OCI-LY1 (cell line): ENCODE measurements around the gene MGRN1.

Experiments
- H2AFZ ChIP-seq: fragments of 200-600 bp; sonication (generic), shearing (Covaris generic); 2 replicates; pipeline ENCODE4 v1.6.0; 2014; ENCODE audit warnings: antibody characterized with exemption, mild to moderate bottlenecking, low read length
- H3F3A ChIP-seq: fragments of 200-600 bp; sonication (generic), shearing (Covaris generic); 2 replicates; pipeline ENCODE4 v1.6.0; 2014; ENCODE audit warnings: mild to moderate bottlenecking, antibody characterized with exemption, low read length, moderate library complexity; ENCODE audit not compliant: insufficient read depth
- H3K27ac ChIP-seq: fragments of 200-600 bp; sonication (generic); 2 replicates; pipeline ENCODE4 v1.5.1; 2014; ENCODE audit warnings: low read length, mixed run types, mild to moderate bottlenecking, low read depth; ENCODE audit not compliant: poor library complexity, severe bottlenecking
- H3K27me3 ChIP-seq: fragments of 200-600 bp; sonication (generic); 2 replicates; pipeline ENCODE4 v1.6.0; 2014; ENCODE audit warnings: antibody characterized with exemption, mild to moderate bottlenecking, low read length, moderate library complexity; ENCODE audit not compliant: insufficient read depth
- H3K36me3 ChIP-seq: fragments of 200-600 bp; sonication (generic); 2 replicates; pipeline ENCODE4 v1.6.1; 2014; ENCODE audit warnings: mild to moderate bottlenecking, antibody characterized with exemption, low read length, moderate library complexity, mixed read lengths; ENCODE audit not compliant: insufficient read depth
- H3K4me1 ChIP-seq: fragments of 200-600 bp; sonication (generic); 2 replicates; pipeline ENCODE4 v1.5.1; 2014; ENCODE audit warnings: mild to moderate bottlenecking, low read length, moderate library complexity; ENCODE audit not compliant: insufficient read depth, severe bottlenecking
- H3K4me2 ChIP-seq: fragments of 200-600 bp; sonication (generic), shearing (Covaris generic); 2 replicates; pipeline ENCODE4 v1.6.1; 2014; ENCODE audit warnings: low read length
- H3K4me3 ChIP-seq: fragments of 200-600 bp; sonication (generic); 2 replicates; pipeline ENCODE4 v1.5.1; 2014; ENCODE audit warnings: low read length, low read depth, mild to moderate bottlenecking, mixed read lengths; ENCODE audit not compliant: poor library complexity, severe bottlenecking
- H3K79me2 ChIP-seq: fragments of 200-600 bp; shearing (Covaris generic); 2 replicates; pipeline ENCODE4 v1.6.1; 2016; ENCODE audit warnings: mixed run types, low read length, mixed read lengths; ENCODE audit not compliant: insufficient read depth
- H3K9ac ChIP-seq: fragments of 200-600 bp; sonication (generic), shearing (Covaris generic); 2 replicates; pipeline ENCODE4 v1.6.1; 2014; ENCODE audit warnings: mild to moderate bottlenecking, low read length, mixed read lengths
- H3K9me2 ChIP-seq: fragments of 200-600 bp; sonication (generic), shearing (Covaris generic); 2 replicates; pipeline ENCODE4 v1.6.1; 2014; ENCODE audit warnings: low read depth, mild to moderate bottlenecking, low read length, mixed read lengths
- H3K9me3 ChIP-seq: fragments of 200-600 bp; shearing (Covaris generic); 2 replicates; pipeline ENCODE4 v1.6.1; 2014; ENCODE audit warnings: low read length, mixed read lengths
- H4K20me1 ChIP-seq: fragments of 200-600 bp; sonication (generic), shearing (Covaris generic); 2 replicates; pipeline ENCODE4 v1.6.0; 2016; ENCODE audit warnings: mild to moderate bottlenecking, low read length; ENCODE audit not compliant: insufficient read depth
- CTCF ChIP-seq: fragments of 200-600 bp; sonication (generic), shearing (Covaris generic); IDR thresholded peaks from 2 replicates; pipeline ENCODE4 v1.5.1; 2017; ENCODE audit warnings: mild to moderate bottlenecking, antibody characterized with exemption, low read length, moderate library complexity, mixed read lengths
- EZH2 ChIP-seq: fragments of 200-600 bp; sonication (generic), shearing (Covaris generic); IDR thresholded peaks from 2 replicates; pipeline ENCODE4 v1.8.0; 2017; ENCODE audit warnings: borderline replicate concordance, mixed run types, mild to moderate bottlenecking, antibody characterized with exemption, low read length, moderate library complexity, mixed read lengths

MGRN1 gene

DNA sequence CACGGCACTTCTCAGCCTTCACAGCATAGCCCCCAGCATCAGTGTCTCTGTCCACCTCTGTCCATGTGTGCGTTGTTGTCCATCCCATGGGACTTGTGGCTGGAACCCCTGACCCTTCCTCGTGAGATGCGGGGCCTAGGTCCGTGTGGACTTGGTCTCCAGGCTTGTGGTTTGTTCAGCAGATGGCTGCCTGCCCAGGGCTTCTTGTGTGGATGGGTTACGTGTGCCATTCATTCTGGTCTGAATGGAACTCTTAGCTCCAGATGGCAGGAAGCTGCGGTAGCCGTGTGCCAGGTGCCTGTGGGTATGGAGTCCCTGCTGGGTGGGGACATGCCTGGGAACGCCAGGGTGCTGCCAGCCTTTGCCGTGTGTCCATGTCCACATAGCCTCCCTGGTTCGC is 37.0 kb downstream of the MGRN1 start:
- H3K9me3 ChIP-seq: no peaks in the 10 kb centered on the region
- H4K20me1 ChIP-seq: no peaks in the 10 kb centered on the region
- peaks cover 23% of the 10 kb centered on the region; the same call in 1 of the 2 replicates for H3K36me3 ChIP-seq
- H3K9ac ChIP-seq: no peak overlapping the region
- H3K4me2 ChIP-seq: no peak overlapping the region
- no peak overlapping the region for H2AFZ ChIP-seq
- H3K27ac ChIP-seq: no peak overlapping the region
- no peaks in the 10 kb centered on the region for H3K79me2 ChIP-seq
- H3K4me3 ChIP-seq: no peak overlapping the region
- no peaks in the 10 kb centered on the region for H3F3A ChIP-seq
- H3K4me1 ChIP-seq: peaks cover 19% of the 10 kb centered on the region
- H3K27me3 ChIP-seq: no peaks in the 10 kb centered on the region
- no peaks in the 10 kb centered on the region for H3K9me2 ChIP-seq
- TF ChIP-seq CTCF (no peak), EZH2 (no peak)

- no peaks in the 10 kb centered on the region for H3K9me2 ChIP-seq
- no peak overlapping the region for H3K4me2 ChIP-seq
- H3K4me1 ChIP-seq: peaks cover 19% of the 10 kb centered on the region
- H3K4me3 ChIP-seq: no peak overlapping the region
- no peak overlapping the region for H2AFZ ChIP-seq
- no peak overlapping the region for H3K9ac ChIP-seq
- no peaks in the 10 kb centered on the region for H3K27me3 ChIP-seq
- no peaks in the 10 kb centered on the region for H3F3A ChIP-seq
- H3K36me3 ChIP-seq: peaks cover 31% of the 10 kb centered on the region
- H3K27ac ChIP-seq: no peak overlapping the region
- no peaks in the 10 kb centered on the region for H3K9me3 ChIP-seq
- TF ChIP-seq EZH2 (no peak), CTCF (no peak)
- H4K20me1 ChIP-seq: no peaks in the 10 kb centered on the region
- H3K79me2 ChIP-seq: no peaks in the 10 kb centered on the region
These were observed 38.8 kb downstream of the MGRN1 start for GRCh38 chr16:4663465-4663776.

DNA sequence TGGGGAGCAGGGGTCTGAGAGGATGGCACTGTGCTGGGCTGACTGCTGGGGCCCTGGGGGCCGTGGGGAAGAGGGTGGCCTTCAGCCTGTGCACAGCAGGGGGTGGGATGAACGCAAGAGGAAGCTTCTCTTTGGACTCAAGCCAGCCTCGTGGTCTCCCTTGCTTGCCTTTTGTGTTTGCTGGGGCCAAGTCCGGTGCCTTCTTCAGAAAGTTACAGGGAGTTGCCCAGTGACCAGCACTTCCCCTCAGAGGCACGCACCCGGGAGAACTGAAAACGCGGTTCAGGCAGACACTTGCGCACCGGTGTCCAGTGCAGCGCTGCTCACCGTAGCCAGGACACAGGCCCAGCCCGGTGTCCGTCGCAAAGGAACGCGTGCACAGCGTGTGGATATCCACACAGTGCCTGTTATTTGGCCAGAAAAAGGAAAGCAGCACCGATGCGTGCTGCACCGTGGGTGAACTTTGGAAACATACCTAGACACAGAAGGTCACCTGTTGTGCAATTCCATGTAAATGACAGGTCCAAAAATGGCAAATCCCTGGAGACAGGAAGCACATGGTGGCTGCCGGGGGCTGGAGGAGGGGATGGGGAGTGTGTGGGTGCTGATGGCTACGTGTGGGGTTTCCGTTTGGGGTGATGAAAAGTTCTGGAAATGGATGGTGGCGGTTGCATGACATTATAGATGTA is 39.3 kb downstream of the MGRN1 start:
- Histone ChIP-seq H3K4me2 (no peak overlapping the region), H3K9me3 (no peaks in the 10 kb centered on the region), H3K9me2 (no peaks in the 10 kb centered on the region), H3K79me2 (no peaks in the 10 kb centered on the region), H3K9ac (no peak overlapping the region), H3F3A (no peaks in the 10 kb centered on the region), H3K4me1 (peaks cover 19% of the 10 kb centered on the region), H3K36me3 (peaks cover 36% of the 10 kb centered on the region), H3K4me3 (no peak overlapping the region), H3K27ac (no peak overlapping the region), H4K20me1 (no peaks in the 10 kb centered on the region), H2AFZ (no peak overlapping the region), H3K27me3 (no peaks in the 10 kb centered on the region)
- no peak for TF ChIP-seq EZH2
- no peak for TF ChIP-seq CTCF
